AG04449 (cell line): Measurements from ENCODE around the gene SEMA5A.

Experiments
- CTCF ChIA-PET: fragments of 350-600 bp; formaldehyde crosslinking; extraction: SDS; loops from one replicate; lab custom pipeline; 2021; ENCODE audit warnings: antibody characterized with exemption; lab: Yijun Ruan, JAX
- POLR2A ChIA-PET: fragments of 400-600, 350-600 bp; formaldehyde crosslinking; extraction: SDS; loops from one replicate; lab custom pipeline; 2020; ENCODE audit warnings: antibody characterized with exemption, inconsistent platforms; lab: Yijun Ruan, JAX
- DNase-seq: peaks from one replicate; pipeline ENCODE4 v3.0.0-alpha.2; 2010; ENCODE audit warnings: low read depth, low spot score
- H3K4me3 ChIP-seq: 2 replicates; pipeline ENCODE4 v1.5.1; 2011; ENCODE audit warnings: low read depth, mild to moderate bottlenecking, control low read depth, low read length
- CTCF ChIP-seq: IDR thresholded peaks from one replicate; pipeline ENCODE4 v1.5.1; 2011; ENCODE audit warnings: mild to moderate bottlenecking, moderate library complexity, low read length, control low read depth, inconsistent platforms; ENCODE audit not compliant: insufficient read depth; ENCODE audit errors: missing control alignments

SEMA5A gene

GRCh38 chr5:9500625-9501024 lies 45.2 kb downstream of the SEMA5A start:
- ChIA-PET CTCF (interaction anchor here (1.2 to 2.2 kb wide), 5 partner anchors 12 to 1614 kb away, joined by 3 to 9 read pairs (median 4); no protein-coding TSS in a partner anchor), POLR2A (no interaction called here)
- no peak for TF ChIP-seq CTCF
- H3K4me3 ChIP-seq = no peak overlapping the region
- DNase-seq = no peak

DNA sequence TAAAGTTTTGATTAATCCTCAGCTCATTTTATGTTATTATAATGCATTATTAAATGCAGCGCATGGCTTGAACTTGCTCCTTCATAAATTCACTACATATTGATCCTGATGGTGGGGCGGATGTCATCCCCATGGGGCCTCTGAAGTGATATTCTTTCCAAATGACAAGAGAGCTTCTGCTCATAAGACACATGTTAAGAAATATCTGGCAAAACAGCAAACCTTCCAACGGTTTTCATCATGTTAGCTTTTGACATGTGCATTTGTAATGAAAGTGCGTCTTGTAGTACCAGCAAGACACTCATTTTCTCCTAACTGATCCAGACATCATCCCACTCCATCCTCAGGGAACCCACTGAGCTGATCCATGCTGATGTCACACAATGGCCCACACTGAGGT lies 45.7 kb downstream of the SEMA5A start:
- no peak for TF ChIP-seq CTCF
- CTCF ChIA-PET = interaction anchor here (1.0 to 2.2 kb wide), 8 partner anchors 12 to 1614 kb away, joined by 3 to 9 read pairs (median 4); no protein-coding TSS in a partner anchor
- POLR2A ChIA-PET = no interaction called here
- DNase-seq = no peak
- H3K4me3 ChIP-seq = no peak overlapping the region

DNA sequence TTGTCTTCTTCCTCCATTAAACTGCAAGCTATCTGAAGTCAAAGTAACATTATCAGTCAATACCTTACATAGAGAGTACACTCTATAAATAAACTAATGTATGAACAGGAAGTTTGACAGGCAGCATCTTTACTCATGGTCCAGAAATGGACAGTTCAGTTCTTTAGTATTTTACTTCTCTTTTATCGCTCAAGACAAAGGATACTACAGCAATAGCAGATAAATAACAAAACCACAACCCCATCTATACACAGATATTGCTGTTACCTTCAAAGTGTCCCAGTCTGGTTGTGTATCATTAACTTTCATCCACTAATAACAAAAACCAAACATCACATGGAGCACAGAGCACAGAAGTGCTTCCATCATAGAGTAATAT lies 46.4 kb downstream of the SEMA5A start:
- ChIA-PET CTCF (interaction anchor here (1.0 to 2.0 kb wide), 9 partner anchors 9 to 1613 kb away, joined by 3 to 9 read pairs (median 4); no protein-coding TSS in a partner anchor), POLR2A (no interaction called here)
- H3K4me3 ChIP-seq = no peak overlapping the region
- TF ChIP-seq CTCF = no peak
- DNase-seq = no peak

DNA sequence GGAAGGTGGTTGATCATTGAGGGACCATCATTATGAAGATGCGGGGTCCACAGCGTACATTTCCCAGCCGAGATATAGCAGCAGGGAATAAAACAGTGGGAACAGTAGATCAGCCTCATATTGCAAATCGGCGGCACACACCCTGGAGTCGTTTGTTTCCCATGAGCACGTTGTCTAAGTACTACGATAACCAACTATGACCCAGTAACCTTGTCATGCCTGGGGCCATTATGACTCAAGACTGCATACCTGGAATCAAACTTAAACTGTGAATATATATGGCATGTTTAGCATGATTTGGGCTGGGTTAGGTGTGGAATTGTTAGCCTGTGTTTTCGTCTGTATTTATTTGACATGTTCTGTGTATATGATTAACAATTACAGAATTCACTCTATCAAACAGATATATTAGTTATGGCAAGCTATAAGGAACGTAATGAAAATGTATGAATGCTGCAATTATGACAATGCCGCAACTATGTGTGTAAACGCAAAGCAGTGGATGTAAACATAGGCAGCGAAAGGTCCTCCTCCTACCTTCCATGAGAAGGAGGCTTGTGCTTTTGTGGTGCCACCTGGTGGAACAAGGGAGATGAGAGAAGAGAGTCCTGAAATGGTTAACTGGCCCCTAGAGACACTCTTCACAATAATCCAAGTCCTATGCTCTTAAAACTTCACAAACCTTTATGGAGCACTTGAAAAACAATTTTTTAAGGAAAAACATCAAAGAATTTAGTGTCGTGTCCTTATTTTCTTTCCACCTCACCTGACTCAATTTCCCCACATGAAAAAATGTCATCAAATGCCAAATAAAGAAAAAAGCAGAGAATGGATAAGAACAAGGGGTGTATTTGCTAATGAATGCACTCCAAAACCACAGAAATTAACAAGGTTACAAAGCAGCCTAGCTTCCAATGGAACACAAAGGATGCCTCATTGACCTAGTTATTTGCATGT lies 47.1 kb downstream of the SEMA5A start:
- CTCF ChIA-PET = interaction anchor here (1.0 to 2.0 kb wide), 10 partner anchors 8 to 1612 kb away, joined by 3 to 9 read pairs (median 4); no protein-coding TSS in a partner anchor
- POLR2A ChIA-PET = no interaction called here
- no peak for DNase-seq
- TF ChIP-seq CTCF = peak; percentile 45
- H3K4me3 ChIP-seq = no peak overlapping the region

DNA sequence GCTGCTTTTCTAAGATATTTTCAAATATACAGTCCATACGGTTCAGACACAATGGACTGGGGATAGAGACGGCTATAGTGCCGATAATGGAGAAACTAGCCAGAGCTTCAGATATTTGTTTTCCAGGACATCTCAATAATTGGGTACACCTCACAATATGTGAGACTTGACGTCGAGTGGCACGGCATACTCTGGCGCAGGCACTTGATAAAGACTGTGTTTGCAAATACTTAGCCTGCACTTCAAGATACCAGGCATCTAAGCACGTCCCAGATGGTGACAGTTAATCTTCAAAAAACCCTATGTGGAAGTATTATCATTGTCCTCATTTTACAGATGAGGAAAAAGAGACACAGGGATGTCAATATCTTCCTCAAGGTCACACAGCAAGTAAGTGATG lies 48.5 kb downstream of the SEMA5A start:
- DNase-seq = no peak
- no peak overlapping the region for H3K4me3 ChIP-seq
- POLR2A ChIA-PET = no interaction called here
- TF ChIP-seq CTCF = no peak
- CTCF ChIA-PET = interaction anchor here (0.8 to 1.8 kb wide), 4 partner anchors 16 to 742 kb away, joined by 3 to 5 read pairs (median 4); no protein-coding TSS in a partner anchor

- TF ChIP-seq CTCF = no peak
- no peak for DNase-seq
- ChIA-PET CTCF (interaction anchor here (0.7 to 1.8 kb wide), 2 partner anchors 10 to 340 kb away, joined by 4 to 5 read pairs; no protein-coding TSS in a partner anchor), POLR2A (no interaction called here)
- no peak overlapping the region for H3K4me3 ChIP-seq
Observed at GRCh38 chr5:9496801-9497200, 49.1 kb downstream of the SEMA5A start.
